Activated CD8-positive, alpha-beta T cell treated with anti-CD3 and anti-CD28 coated beads, Interleukin-2, amount 10 ng/mL, durations not matched to agents 7 days and 5 days (primary cell): ENCODE measurements around the gene CLIC6. TPM values are rescaled to one million over a fixed set of nuclear protein-coding genes. Genes with fewer than 3 reads are reported as not detected.
"Not testable (repeated sequence)": the region's sequence is repeated elsewhere in the genome, so short reads cannot be mapped to it uniquely, and the experiment has no call there.

Experiments used
- ATAC-seq: fragments of 150-1000 bp; cut with Tn5 transposase; one replicate; pipeline ENCODE4 v1.10.0; 2021; ENCODE audit warnings: moderate library complexity
- CTCF ChIA-PET: fragments of 350-600 bp; sonication (Branson Sonifier 250); formaldehyde crosslinking; loops from one replicate; lab custom pipeline; 2021; ENCODE audit warnings: antibody characterized with exemption; lab: Charles Lee
- POLR2A ChIA-PET: fragments of 350-600 bp; sonication (Branson Sonifier 250); formaldehyde crosslinking; loops from one replicate; lab custom pipeline; 2021; ENCODE audit warnings: antibody characterized with exemption; lab: Charles Lee
- DNase-seq: peaks from one replicate; pipeline ENCODE4 v3.0.0-alpha.2; 2020
- H3K27ac Mint-ChIP-seq: one replicate; pipeline ENCODE4 v1.8.0; 2021; ENCODE audit warnings: mild to moderate bottlenecking, mixed read lengths
- H3K27me3 Mint-ChIP-seq: one replicate; pipeline ENCODE4 v1.8.0; 2021; ENCODE audit warnings: low read depth, mixed read lengths
- H3K36me3 Mint-ChIP-seq: one replicate; pipeline ENCODE4 v1.8.0; 2021; ENCODE audit warnings: low read depth, mixed read lengths
- H3K4me1 Mint-ChIP-seq: one replicate; pipeline ENCODE4 v1.8.0; 2021; ENCODE audit warnings: low read depth, mixed read lengths
- H3K4me3 Mint-ChIP-seq: one replicate; pipeline ENCODE4 v1.8.0; 2021; ENCODE audit warnings: mild to moderate bottlenecking, mixed read lengths
- H3K9me3 Mint-ChIP-seq: one replicate; pipeline ENCODE4 v1.8.0; 2022; ENCODE audit warnings: mixed read lengths; ENCODE audit not compliant: insufficient read depth
- total RNA-seq, 2 experiments: library from RNA; stranded (reverse); gene quantifications; one replicate each; pipeline ENCODE4 v1.2.3, GENCODE V29; 2021

Gene CLIC6
- total RNA-seq, 2 experiments from 2014 or later, result 0.08 to 0.21 TPM

DNA sequence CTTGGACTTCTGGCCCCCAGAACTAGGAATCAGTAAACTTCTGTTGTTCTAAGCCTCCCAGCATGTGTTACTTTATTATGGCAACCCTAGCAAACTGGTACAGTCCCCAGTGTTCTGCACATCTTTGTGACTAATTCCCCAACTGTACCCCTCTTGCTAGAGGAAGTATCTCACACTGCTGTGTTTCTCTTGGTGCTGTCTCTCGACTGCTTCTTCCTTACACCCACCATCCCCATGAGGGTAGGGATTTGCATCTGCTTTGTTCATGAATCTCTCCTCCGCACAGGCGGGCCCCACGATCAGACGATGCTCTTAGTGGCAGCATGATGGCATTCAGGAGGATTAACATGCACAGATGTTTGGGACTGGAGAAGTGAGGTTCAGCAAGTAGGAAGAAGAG, 46.7 kb downstream of the CLIC6 start:
- Mint-ChIP-seq H3K27me3 (peaks cover 15% of the 10 kb centered on the region), H3K36me3 (no peaks in the 10 kb centered on the region), H3K4me3 (no peak overlapping the region), H3K4me1 (peaks cover 22% of the 10 kb centered on the region), H3K9me3 (no peaks in the 10 kb centered on the region), H3K27ac (no peak overlapping the region)
- ChIA-PET POLR2A (no interaction called here), CTCF (no interaction called here)
- no peak for ATAC-seq
- no peak for DNase-seq

DNA sequence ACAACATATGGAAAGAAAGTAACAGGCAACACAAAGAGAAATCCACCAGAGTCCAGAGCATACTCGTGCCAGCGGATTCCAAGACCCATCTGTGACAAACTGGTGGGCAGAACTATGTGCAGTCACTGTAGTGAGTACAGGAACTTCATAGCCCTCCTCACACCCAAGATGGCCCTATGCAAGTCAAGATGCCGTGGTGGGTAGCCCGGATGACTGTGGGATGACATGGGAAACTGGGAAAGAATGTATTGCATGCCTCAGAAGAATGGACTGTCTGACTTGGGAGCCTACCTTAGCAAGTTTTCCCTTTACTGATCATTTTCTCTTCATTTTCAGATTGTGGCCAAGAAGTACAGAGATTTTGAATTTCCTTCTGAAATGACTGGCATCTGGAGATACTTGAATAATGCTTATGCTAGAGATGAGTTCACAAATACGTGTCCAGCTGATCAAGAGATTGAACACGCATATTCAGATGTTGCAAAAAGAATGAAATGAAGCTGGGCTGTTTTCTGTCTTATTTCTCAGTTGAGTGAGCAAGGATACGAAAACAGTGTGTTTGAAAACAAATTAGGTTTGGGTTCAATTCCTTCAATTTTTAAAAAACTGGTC, 47.3 kb downstream of the CLIC6 start:
- H3K4me3 Mint-ChIP-seq, result no peak overlapping the region
- H3K27me3 Mint-ChIP-seq, result peaks cover 15% of the 10 kb centered on the region
- ATAC-seq (no peak), DNase-seq (no peak)
- H3K9me3 Mint-ChIP-seq, result no peaks in the 10 kb centered on the region
- ChIA-PET POLR2A (no interaction called here), CTCF (no interaction called here)
- H3K4me1 Mint-ChIP-seq, result peaks cover 22% of the 10 kb centered on the region
- H3K27ac Mint-ChIP-seq, result no peak overlapping the region
- H3K36me3 Mint-ChIP-seq, result no peaks in the 10 kb centered on the region

DNA sequence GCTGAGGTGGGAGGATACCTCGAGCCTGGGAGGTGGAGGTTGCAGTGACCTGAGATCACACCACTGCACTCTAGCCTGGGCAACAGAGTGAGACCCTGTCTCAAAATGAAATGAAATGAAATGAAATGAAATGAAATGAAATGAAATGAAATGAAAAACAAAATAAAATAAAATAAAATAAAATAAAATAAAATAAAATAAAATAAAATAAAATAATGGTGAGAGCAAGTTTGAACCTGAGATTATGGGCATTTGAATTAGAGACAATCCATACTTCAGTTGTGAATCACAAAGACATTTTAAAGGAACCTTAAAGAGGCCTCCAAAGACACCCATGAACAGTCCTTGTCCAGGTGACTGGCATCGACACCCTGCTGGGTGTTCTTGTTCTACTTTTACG, 49.7 kb downstream of the CLIC6 start:
- peaks cover 11% of the 10 kb centered on the region for H3K27me3 Mint-ChIP-seq
- H3K27ac Mint-ChIP-seq, ATAC-seq, H3K36me3 Mint-ChIP-seq, POLR2A ChIA-PET, H3K9me3 Mint-ChIP-seq, CTCF ChIA-PET, DNase-seq, H3K4me3 Mint-ChIP-seq: not testable (repeated sequence)
- peaks cover 22% of the 10 kb centered on the region for H3K4me1 Mint-ChIP-seq

DNA sequence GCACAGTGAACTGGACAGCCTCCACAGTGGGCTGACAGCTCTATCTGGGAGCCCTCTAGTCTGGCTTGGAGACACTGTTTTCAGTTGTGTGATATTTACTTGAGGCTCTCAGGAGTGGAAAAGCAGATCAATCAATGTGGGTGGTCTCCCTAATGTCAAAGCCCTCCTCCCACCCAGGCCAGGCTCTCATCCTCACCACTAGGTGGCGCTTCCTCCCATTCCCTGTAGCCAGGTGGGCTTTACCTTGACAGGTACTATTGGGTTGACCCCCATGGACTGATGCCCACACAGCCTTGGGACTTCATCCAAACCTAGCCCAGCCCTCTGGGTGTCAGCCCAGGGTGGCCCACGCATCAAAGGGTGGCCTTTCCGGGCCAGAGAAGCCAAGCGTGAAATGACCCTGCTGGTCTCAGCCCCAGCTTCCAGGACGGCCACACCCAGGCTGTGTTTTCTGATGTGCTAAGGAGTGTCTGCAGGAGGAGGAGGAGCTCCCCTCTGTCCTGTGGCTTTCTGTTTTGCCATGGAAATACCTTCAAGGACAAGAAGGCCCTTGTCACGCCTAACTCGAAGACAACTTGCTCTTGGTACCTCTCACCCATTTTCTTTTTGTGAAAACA, 54.0 kb downstream of the CLIC6 start:
- ChIA-PET CTCF (interaction anchor here (0.6 to 2.8 kb wide), 10 partner anchors 12 to 678 kb away, joined by 3 to 16 read pairs (median 3); no protein-coding TSS in a partner anchor), POLR2A (no interaction called here)
- H3K4me3 Mint-ChIP-seq, result no peak overlapping the region
- H3K27ac Mint-ChIP-seq, result no peak overlapping the region
- no peaks in the 10 kb centered on the region for H3K36me3 Mint-ChIP-seq
- DNase-seq, result peak; percentile 32
- no peaks in the 10 kb centered on the region for H3K9me3 Mint-ChIP-seq
- H3K4me1 Mint-ChIP-seq, result peaks cover 15% of the 10 kb centered on the region
- ATAC-seq, result no peak
- H3K27me3 Mint-ChIP-seq, result peaks cover 18% of the 10 kb centered on the region

DNA sequence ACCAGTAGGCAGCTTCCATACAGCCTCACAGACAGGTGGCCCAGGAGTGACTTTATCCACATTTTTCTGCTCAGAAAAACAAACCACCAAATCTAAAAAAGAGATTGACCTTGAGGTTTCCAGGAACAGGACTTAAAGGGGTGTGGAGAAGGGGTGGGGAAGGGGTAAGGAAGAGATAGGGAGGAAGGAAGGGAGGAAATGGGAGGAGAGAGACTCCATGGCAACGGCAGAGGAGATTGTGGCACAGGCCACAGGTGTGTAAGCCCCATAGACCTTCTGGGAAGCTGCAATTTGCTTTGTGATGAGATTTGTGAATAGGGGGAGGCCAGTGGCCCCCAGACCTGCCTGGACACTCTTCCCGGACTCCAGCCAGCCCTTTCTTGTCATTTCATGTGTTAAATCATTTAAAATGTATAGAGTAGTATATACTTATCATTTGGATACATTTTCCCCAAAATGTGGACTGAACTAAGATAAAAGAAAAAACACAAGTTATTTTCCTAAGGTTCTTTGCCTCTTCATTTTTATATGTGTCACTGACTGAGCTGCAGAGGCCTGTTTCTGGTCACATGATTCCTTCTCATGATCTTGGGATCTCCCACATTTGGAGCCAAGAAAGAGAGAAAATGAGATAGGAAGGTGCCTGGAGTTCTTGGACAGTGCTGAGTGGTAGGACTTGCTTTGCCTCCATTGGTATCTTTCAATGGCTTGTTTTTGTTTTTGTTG, 55.5 kb downstream of the CLIC6 start:
- Mint-ChIP-seq H3K9me3 (no peaks in the 10 kb centered on the region), H3K27ac (no peak overlapping the region), H3K4me3 (no peak overlapping the region), H3K4me1 (peaks cover 14% of the 10 kb centered on the region), H3K36me3 (no peaks in the 10 kb centered on the region), H3K27me3 (peaks cover 20% of the 10 kb centered on the region)
- POLR2A ChIA-PET, result no interaction called here
- CTCF ChIA-PET, result interaction anchor here (1.1 to 1.4 kb wide), 3 partner anchors 20 to 156 kb away, joined by 3 read pairs; no protein-coding TSS in a partner anchor
- DNase-seq (no peak), ATAC-seq (no peak)

DNA sequence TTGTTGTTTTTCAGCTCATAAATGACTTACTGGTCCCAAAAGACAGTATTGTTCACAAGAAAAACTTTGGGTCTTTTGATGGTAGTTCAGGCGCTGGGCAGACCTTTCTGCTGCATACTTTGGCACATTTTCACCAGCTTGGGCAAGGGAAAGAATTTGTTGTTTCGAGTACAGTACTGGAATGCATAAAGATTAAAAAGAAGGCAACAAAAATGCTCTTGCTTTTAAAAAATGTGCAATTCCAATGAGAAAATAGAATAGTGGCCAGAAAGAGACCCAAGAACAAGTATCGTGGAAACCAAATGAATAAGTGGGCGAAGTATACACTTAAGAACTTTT, 56.0 kb downstream of the CLIC6 start:
- Mint-ChIP-seq H3K36me3 (no peaks in the 10 kb centered on the region), H3K4me1 (peaks cover 14% of the 10 kb centered on the region), H3K9me3 (no peaks in the 10 kb centered on the region), H3K27ac (no peak overlapping the region), H3K27me3 (peaks cover 18% of the 10 kb centered on the region), H3K4me3 (no peak overlapping the region)
- ChIA-PET POLR2A (no interaction called here), CTCF (interaction anchor here (1.1 kb wide), 1 partner anchor 32 kb away, joined by 3 read pairs; no protein-coding TSS in a partner anchor)
- DNase-seq, result no peak
- no peak for ATAC-seq

DNA sequence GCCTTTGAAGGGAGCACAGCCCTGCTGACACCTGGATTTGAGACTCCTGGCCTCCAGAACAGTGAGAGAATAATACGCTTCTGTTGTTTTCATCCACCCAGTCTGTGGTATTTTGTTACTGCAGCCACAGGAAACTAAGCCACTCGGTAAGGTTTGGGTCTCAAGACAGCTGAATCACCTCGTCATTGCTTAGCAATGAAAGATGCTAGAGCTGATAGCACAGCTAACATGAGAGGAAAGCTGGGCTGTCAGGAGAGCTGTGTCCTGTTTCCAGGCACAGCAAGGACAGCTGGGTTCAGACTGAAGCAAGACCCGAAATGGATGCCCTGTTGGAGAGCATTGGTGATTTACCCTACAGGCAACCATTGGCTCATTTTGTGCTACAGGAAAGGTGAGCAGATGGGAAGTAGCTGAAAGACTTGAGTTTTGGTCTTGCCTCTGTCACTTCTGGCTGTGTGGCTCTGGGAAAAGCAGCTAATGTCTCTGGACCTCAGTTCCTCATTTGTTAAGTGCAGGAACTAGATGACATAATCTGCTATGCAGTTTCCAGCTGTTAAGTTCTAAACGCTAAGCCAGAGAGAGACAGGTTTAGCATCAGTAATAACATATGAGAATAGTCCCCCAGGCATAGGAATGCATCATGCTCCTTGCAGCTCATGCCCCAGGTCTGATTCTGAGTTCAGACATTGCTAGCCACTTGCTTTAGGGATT, 58.0 kb downstream of the CLIC6 start:
- ChIA-PET CTCF (interaction anchor here (1.0 to 2.0 kb wide), 5 partner anchors 15 to 674 kb away, joined by 3 to 8 read pairs (median 4); no protein-coding TSS in a partner anchor), POLR2A (no interaction called here)
- ATAC-seq (peak; percentile 51), DNase-seq (peak; percentile 25)
- Mint-ChIP-seq H3K9me3 (no peaks in the 10 kb centered on the region), H3K4me3 (no peak overlapping the region), H3K36me3 (no peaks in the 10 kb centered on the region), H3K4me1 (peaks cover 14% of the 10 kb centered on the region), H3K27ac (no peak overlapping the region), H3K27me3 (peaks cover 22% of the 10 kb centered on the region)

DNA sequence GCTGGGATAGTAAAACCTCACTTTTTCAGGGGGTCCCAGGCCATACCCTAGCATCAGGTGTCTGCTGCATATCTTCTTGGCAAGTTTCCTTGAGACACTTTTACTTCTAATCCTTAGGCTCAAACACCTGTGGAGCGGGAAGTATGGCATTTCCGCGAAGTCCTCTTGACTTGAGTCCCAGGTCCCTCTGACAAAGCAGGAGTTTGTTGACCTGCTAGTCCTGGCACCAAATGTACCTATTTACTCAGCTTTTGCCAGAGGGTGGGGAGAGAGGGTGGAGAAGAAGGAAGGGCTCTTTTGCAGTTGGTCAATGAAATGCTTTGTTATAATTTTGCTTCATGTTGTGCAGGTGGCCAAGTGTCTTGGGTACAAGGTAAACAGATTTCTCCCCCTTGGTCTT, 59.7 kb downstream of the CLIC6 start:
- H3K4me1 Mint-ChIP-seq, result peaks cover 14% of the 10 kb centered on the region
- H3K27me3 Mint-ChIP-seq, result peaks cover 22% of the 10 kb centered on the region
- ATAC-seq (no peak), DNase-seq (no peak)
- H3K27ac Mint-ChIP-seq, result no peak overlapping the region
- ChIA-PET POLR2A (no interaction called here), CTCF (no interaction called here)
- no peaks in the 10 kb centered on the region for H3K9me3 Mint-ChIP-seq
- no peaks in the 10 kb centered on the region for H3K36me3 Mint-ChIP-seq
- no peak overlapping the region for H3K4me3 Mint-ChIP-seq

DNA sequence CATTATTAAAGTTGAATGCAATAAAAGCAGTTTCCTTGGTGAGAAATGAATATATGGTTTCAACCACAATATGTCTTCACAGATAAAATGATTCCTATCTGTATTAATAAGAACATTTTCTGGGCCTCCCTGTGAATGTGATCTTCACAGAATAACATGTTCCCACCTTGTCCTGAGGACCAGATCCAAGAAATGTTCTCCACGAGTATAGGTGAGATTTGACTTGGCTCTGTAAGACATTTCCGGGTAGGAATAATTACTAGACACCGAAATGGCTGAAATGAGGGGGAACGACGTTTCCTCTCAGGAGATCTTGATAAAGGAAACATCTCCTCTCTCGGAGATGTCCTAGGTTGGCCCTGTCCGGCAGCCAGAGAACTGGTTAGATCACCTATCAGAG, 61.4 kb downstream of the CLIC6 start:
- H3K9me3 Mint-ChIP-seq, result no peaks in the 10 kb centered on the region
- DNase-seq, result no peak
- H3K4me3 Mint-ChIP-seq, result no peak overlapping the region
- no peak overlapping the region for H3K27ac Mint-ChIP-seq
- ChIA-PET POLR2A (no interaction called here), CTCF (interaction anchor here (1.4 kb wide), 2 partner anchors 15 to 37 kb away, joined by 3 to 4 read pairs; no protein-coding TSS in a partner anchor)
- H3K36me3 Mint-ChIP-seq, result no peaks in the 10 kb centered on the region
- peaks cover 14% of the 10 kb centered on the region for H3K4me1 Mint-ChIP-seq
- no peak for ATAC-seq
- peaks cover 18% of the 10 kb centered on the region for H3K27me3 Mint-ChIP-seq

DNA sequence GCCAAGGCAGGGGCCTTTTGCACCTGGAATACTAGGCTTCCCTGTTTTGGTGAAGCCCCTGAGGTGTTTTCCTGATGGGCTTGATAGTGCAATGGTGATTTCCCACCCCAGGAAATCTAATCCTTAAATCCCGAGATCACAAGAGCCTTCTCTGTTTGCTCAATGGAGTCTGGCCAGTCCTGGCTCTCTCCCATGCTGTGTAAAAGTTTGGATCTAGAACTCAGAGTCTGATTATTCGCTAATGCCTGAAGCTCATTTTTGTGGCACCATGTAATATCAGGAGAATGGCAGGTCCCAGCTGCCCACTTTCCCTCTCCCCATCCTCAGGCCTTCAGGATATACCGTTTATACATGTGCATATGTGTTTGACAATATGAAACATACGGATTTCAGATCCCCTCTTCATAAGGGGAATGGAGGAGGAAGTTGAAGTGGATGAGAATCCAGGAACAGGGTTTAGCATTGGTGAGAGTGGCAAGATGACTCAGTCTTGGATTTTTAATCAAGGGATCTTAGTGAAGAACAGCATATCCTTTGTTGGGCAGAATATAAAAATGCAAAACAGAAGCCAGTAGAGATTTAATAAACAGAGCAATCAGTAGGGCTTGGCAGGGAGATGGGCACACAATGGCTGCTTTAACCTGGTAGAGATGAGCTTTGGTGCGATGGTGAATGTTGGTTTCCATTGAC, 62.1 kb downstream of the CLIC6 start:
- Mint-ChIP-seq H3K4me1 (peaks cover 14% of the 10 kb centered on the region), H3K4me3 (no peak overlapping the region), H3K27ac (no peak overlapping the region), H3K9me3 (no peaks in the 10 kb centered on the region), H3K27me3 (peaks cover 16% of the 10 kb centered on the region), H3K36me3 (no peaks in the 10 kb centered on the region)
- ATAC-seq (no peak), DNase-seq (no peak)
- ChIA-PET POLR2A (no interaction called here), CTCF (interaction anchor here (1.4 kb wide), 2 partner anchors 15 to 37 kb away, joined by 3 to 4 read pairs; no protein-coding TSS in a partner anchor)

DNA sequence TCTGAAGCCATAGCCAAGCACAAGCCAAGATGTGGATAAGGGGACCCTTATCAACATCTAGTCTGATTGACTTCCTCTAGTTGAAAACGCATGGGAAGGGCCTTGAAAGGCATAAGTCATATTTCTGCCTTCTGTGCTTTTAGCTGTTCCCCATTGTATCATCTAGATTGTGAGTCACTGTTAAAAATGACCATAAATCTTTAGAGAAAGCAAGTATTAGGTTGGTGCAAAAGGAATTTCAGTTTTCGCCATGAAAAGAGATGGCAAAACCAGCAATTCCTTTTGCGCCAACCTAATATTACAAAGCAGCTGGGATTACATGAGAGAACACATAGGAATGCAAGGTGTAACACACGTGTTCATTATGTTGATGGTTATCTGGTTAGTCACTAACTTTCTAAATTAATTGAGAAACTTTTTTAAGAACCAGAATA, 63.6 kb downstream of the CLIC6 start:
- POLR2A ChIA-PET, result no interaction called here
- no peak overlapping the region for H3K27ac Mint-ChIP-seq
- no peaks in the 10 kb centered on the region for H3K9me3 Mint-ChIP-seq
- DNase-seq, result no peak
- no peaks in the 10 kb centered on the region for H3K36me3 Mint-ChIP-seq
- H3K4me1 Mint-ChIP-seq, result no peaks in the 10 kb centered on the region
- H3K27me3 Mint-ChIP-seq, result peaks cover 16% of the 10 kb centered on the region
- no peak overlapping the region for H3K4me3 Mint-ChIP-seq
- ATAC-seq, result no peak
- CTCF ChIA-PET, result no interaction called here
